HuH-7.5 (cell line): Measurements from ENCODE around the gene FGFR1OP2.
"Not testable (repeated sequence)": the region's sequence is repeated elsewhere in the genome, so short reads cannot be mapped to it uniquely, and the experiment has no call there.

Source experiments
- DNase-seq: peaks from one replicate; pipeline ENCODE4 v3.0.0; 2011; ENCODE audit warnings: low spot score

Gene FGFR1OP2

GRCh38 chr12:26941215-26941594, 2.9 kb downstream of the FGFR1OP2 start:
- DNase-seq = no peak

GRCh38 chr12:26948309-26948708, 10.0 kb downstream of the FGFR1OP2 start:
- DNase-seq = no peak

GRCh38 chr12:26953447-26953846, 15.2 kb downstream of the FGFR1OP2 start:
- no peak for DNase-seq

GRCh38 chr12:26954027-26954426, 15.8 kb downstream of the FGFR1OP2 start:
- DNase-seq = no peak

- DNase-seq = not testable (repeated sequence)
Observed at GRCh38 chr12:26961391-26961790, 23.1 kb downstream of the FGFR1OP2 start.

- DNase-seq = no peak
Observed at GRCh38 chr12:26961803-26962202, 23.5 kb downstream of the FGFR1OP2 start.

GRCh38 chr12:26963413-26963812, 25.1 kb downstream of the FGFR1OP2 start:
- DNase-seq = no peak

- no peak for DNase-seq
Observed at GRCh38 chr12:26966842-26967241, 28.6 kb downstream of the FGFR1OP2 start.

GRCh38 chr12:26970136-26970535, 31.9 kb downstream of the FGFR1OP2 start:
- no peak for DNase-seq

GRCh38 chr12:26971963-26972362, 33.7 kb downstream of the FGFR1OP2 start:
- DNase-seq = no peak

- DNase-seq = no peak
Observed at GRCh38 chr12:26976687-26977086, 38.4 kb downstream of the FGFR1OP2 start.

GRCh38 chr12:26978801-26979200, 40.5 kb downstream of the FGFR1OP2 start:
- no peak for DNase-seq

GRCh38 chr12:26979733-26980132, 41.5 kb downstream of the FGFR1OP2 start:
- DNase-seq = no peak

- DNase-seq = no peak
Observed at GRCh38 chr12:26982866-26983265, 44.6 kb downstream of the FGFR1OP2 start.

GRCh38 chr12:26987634-26988424, 49.6 kb downstream of the FGFR1OP2 start:
- no peak for DNase-seq

- no peak for DNase-seq
Observed at GRCh38 chr12:26988703-26989102, 50.4 kb downstream of the FGFR1OP2 start.

- no peak for DNase-seq
Observed at GRCh38 chr12:26989873-26990272, 51.6 kb downstream of the FGFR1OP2 start.

- no peak for DNase-seq
Observed at GRCh38 chr12:26991826-26992225, 53.6 kb downstream of the FGFR1OP2 start.

- DNase-seq = no peak
Observed at GRCh38 chr12:26994109-26994508, 55.8 kb downstream of the FGFR1OP2 start.

- DNase-seq = no peak
Observed at GRCh38 chr12:26995706-26996105, 57.4 kb downstream of the FGFR1OP2 start.

- DNase-seq = no peak
Observed at GRCh38 chr12:26997003-26997402, 58.7 kb downstream of the FGFR1OP2 start.

GRCh38 chr12:27000961-27001360, 62.7 kb downstream of the FGFR1OP2 start:
- DNase-seq = no peak

GRCh38 chr12:27001663-27002062, 63.4 kb downstream of the FGFR1OP2 start:
- DNase-seq = no peak

GRCh38 chr12:27002141-27002540, 63.9 kb downstream of the FGFR1OP2 start:
- no peak for DNase-seq
